Neural progenitor cell (in vitro differentiated cells): ENCODE data around the gene BRD2.

ENCODE experiments used
- CTCF ChIP-seq: fragments of 200-600 bp; sonication (generic); IDR thresholded peaks from 2 replicates; pipeline ENCODE4 v1.5.1; 2017; ENCODE audit warnings: antibody characterized with exemption, mild to moderate bottlenecking
- EZH2 ChIP-seq: fragments of 200-600 bp; sonication (generic); IDR thresholded peaks from 2 replicates; pipeline ENCODE4 v1.6.1; 2017; ENCODE audit warnings: antibody characterized with exemption, mild to moderate bottlenecking, moderate library complexity
- EZH2phosphoT487 ChIP-seq: fragments of 200-600 bp; sonication (generic); IDR thresholded peaks from 2 replicates; pipeline ENCODE4 v1.6.1; 2017; ENCODE audit warnings: antibody characterized with exemption

GRCh38 chr6:32977272-32977952, 9.0 kb downstream of the BRD2 start:
- TF ChIP-seq CTCF = no peak
- no peak for TF ChIP-seq EZH2phosphoT487
- no peak for TF ChIP-seq EZH2
